OCI-LY7 (cell line): ENCODE measurements around the gene TXNDC2. TPM values are rescaled to one million over a fixed set of nuclear protein-coding genes. Genes with fewer than 3 reads are reported as not detected.

Experiments used
- BruUV-seq: library from RNA; stranded (reverse); fragments of 400-500 nt; replicated peaks from 2 replicates; lab custom pipeline; 2021; lab: Mats Ljungman, UMichigan
- CTCF ChIA-PET: fragments of 300-600 bp; sonication (Branson Sonifier 250); formaldehyde crosslinking; loops from one replicate; lab custom pipeline; 2022; ENCODE audit warnings: antibody characterized with exemption; ENCODE audit not compliant: unreplicated experiment; lab: Charles Lee
- POLR2A ChIA-PET: fragments of 300-600 bp; sonication (Branson Sonifier 250); formaldehyde crosslinking; loops from one replicate; lab custom pipeline; 2022; ENCODE audit warnings: antibody characterized with exemption; lab: Charles Lee
- DNase-seq: peaks from one replicate; pipeline ENCODE4 v3.0.0-alpha.2; 2015; ENCODE audit warnings: low spot score
- H2AFZ ChIP-seq: fragments of 200-600 bp; sonication (generic), shearing (Covaris generic); 2 replicates; pipeline ENCODE4 v1.6.1; 2014; ENCODE audit warnings: mild to moderate bottlenecking, antibody characterized with exemption, low read length, moderate library complexity
- H3K27ac ChIP-seq: fragments of 200-600 bp; sonication (generic); 2 replicates; pipeline ENCODE4 v1.5.1; 2014; ENCODE audit warnings: mixed run types, low read depth, mild to moderate bottlenecking, moderate library complexity, low read length, inconsistent platforms; ENCODE audit not compliant: poor library complexity, severe bottlenecking
- H3K36me3 ChIP-seq: fragments of 200-600 bp; sonication (generic); 2 replicates; pipeline ENCODE4 v1.6.1; 2014; ENCODE audit warnings: mild to moderate bottlenecking, antibody characterized with exemption, low read length, moderate library complexity, mixed read lengths; ENCODE audit not compliant: insufficient read depth
- H3K4me1 ChIP-seq: fragments of 200-600 bp; sonication (generic); 2 replicates; pipeline ENCODE4 v1.5.1; 2014; ENCODE audit warnings: mild to moderate bottlenecking, low read length; ENCODE audit not compliant: insufficient read depth, poor library complexity, severe bottlenecking
- H3K4me2 ChIP-seq: fragments of 200-600 bp; sonication (generic); 2 replicates; pipeline ENCODE4 v1.6.1; 2014; ENCODE audit warnings: mild to moderate bottlenecking, low read length
- H3K4me3 ChIP-seq: fragments of 200-600 bp; sonication (generic); 2 replicates; pipeline ENCODE4 v1.5.1; 2014; ENCODE audit warnings: mild to moderate bottlenecking, low read depth, low read length; ENCODE audit not compliant: poor library complexity, severe bottlenecking
- H3K79me2 ChIP-seq: fragments of 200-600 bp; sonication (generic); 2 replicates; pipeline ENCODE4 v1.6.1; 2016; ENCODE audit warnings: low read depth, mild to moderate bottlenecking, low read length, moderate library complexity, mixed read lengths; ENCODE audit not compliant: insufficient read depth
- H3K9me2 ChIP-seq: fragments of 200-600 bp; sonication (generic); 2 replicates; pipeline ENCODE4 v1.6.1; 2016; ENCODE audit warnings: mild to moderate bottlenecking, low read length, mixed read lengths; ENCODE audit not compliant: insufficient read depth
- H3K9me3 ChIP-seq: fragments of 200-600 bp; sonication (generic); 2 replicates; pipeline ENCODE4 v1.6.1; 2014; ENCODE audit warnings: mild to moderate bottlenecking, mixed run types, low read length, mixed read lengths
- H4K20me1 ChIP-seq: fragments of 200-600 bp; sonication (generic); 2 replicates; pipeline ENCODE4 v1.6.1; 2014; ENCODE audit warnings: mild to moderate bottlenecking, antibody characterized with exemption, low read length, moderate library complexity, mixed read lengths; ENCODE audit not compliant: insufficient read depth
- CTCF ChIP-seq: fragments of 200-600 bp; sonication (generic); conservative IDR thresholded peaks from 2 replicates; pipeline ENCODE4 v1.5.1; 2014; ENCODE audit warnings: mild to moderate bottlenecking, antibody characterized with exemption, low read length, moderate library complexity, mixed read lengths
- EZH2phosphoT487 ChIP-seq: fragments of 200-600 bp; sonication (generic); IDR thresholded peaks from 2 replicates; pipeline ENCODE4 v1.6.1; 2018; ENCODE audit warnings: low read depth, borderline replicate concordance, mild to moderate bottlenecking, mixed run types, antibody characterized with exemption, low read length, moderate library complexity, mixed read lengths
- intact Hi-C: fragments of 100-400 bp; cut with micrococcal nuclease; formaldehyde crosslinking; loops from one replicate; pipeline ENCODE4 v1.10.0; 2022; ENCODE audit not compliant: unreplicated experiment
- total RNA-seq, 2 experiments: library from RNA; depleted of rRNA in 1 of 2; stranded (reverse); fragments of >200 nt in 1 of 2; shearing (Covaris generic) in 1 of 2; gene quantifications; 2 replicates each; pipeline ENCODE4 v1.2.3, GENCODE V29; 2014 to 2022

Gene TXNDC2
- total RNA-seq, 2 experiments from 2014 or later, result not detected

GRCh38 chr18:9884532-9885140, 1.1 kb upstream of the TXNDC2 start:
- Histone ChIP-seq H3K36me3 (no peaks in the 10 kb centered on the region), H3K4me2 (no peak overlapping the region), H3K79me2 (no peaks in the 10 kb centered on the region), H4K20me1 (no peaks in the 10 kb centered on the region), H3K9me2 (no peaks in the 10 kb centered on the region), H3K27ac (no peak overlapping the region), H2AFZ (no peak overlapping the region), H3K4me3 (no peak overlapping the region), H3K9me3 (no peaks in the 10 kb centered on the region), H3K4me1 (no peaks in the 10 kb centered on the region)
- TF ChIP-seq CTCF, result no peak
- TF ChIP-seq EZH2phosphoT487, result no peak
- DNase-seq, result no peak
- BruUV-seq, result no TSS peak
- ChIA-PET POLR2A (no interaction called here), CTCF (no interaction called here)
- intact Hi-C loops, result no loop called here

GRCh38 chr18:9886005-9886348, 204 bp downstream of the TXNDC2 start:
- Histone ChIP-seq H4K20me1 (no peaks in the 10 kb centered on the region), H3K4me1 (no peaks in the 10 kb centered on the region), H3K27ac (no peak overlapping the region), H3K9me3 (no peaks in the 10 kb centered on the region), H2AFZ (no peak overlapping the region), H3K4me2 (no peak overlapping the region), H3K79me2 (no peaks in the 10 kb centered on the region), H3K36me3 (no peaks in the 10 kb centered on the region), H3K4me3 (no peak overlapping the region), H3K9me2 (no peaks in the 10 kb centered on the region)
- CTCF ChIA-PET, result no interaction called here
- POLR2A ChIA-PET, result interaction anchor here (1.1 kb wide), 1 partner anchor 14 kb away, joined by 3 read pairs; no protein-coding TSS in a partner anchor
- no peak for DNase-seq
- intact Hi-C loops, result no loop called here
- no TSS peak for BruUV-seq
- TF ChIP-seq EZH2phosphoT487 (no peak), CTCF (no peak)

GRCh38 chr18:9887992-9888391, 2.2 kb downstream of the TXNDC2 start:
- Histone ChIP-seq H3K79me2 (no peaks in the 10 kb centered on the region), H2AFZ (no peak overlapping the region), H3K36me3 (no peaks in the 10 kb centered on the region), H3K4me1 (no peaks in the 10 kb centered on the region), H3K27ac (no peak overlapping the region), H3K4me2 (no peak overlapping the region), H4K20me1 (no peaks in the 10 kb centered on the region), H3K4me3 (no peak overlapping the region), H3K9me3 (no peaks in the 10 kb centered on the region), H3K9me2 (no peaks in the 10 kb centered on the region)
- no peak for DNase-seq
- BruUV-seq, result no TSS peak
- intact Hi-C loops, result no loop called here
- TF ChIP-seq EZH2phosphoT487 (no peak), CTCF (no peak)
- CTCF ChIA-PET, result no interaction called here
- POLR2A ChIA-PET, result no interaction called here
